HepG2 (cell line): Measurements from ENCODE around the gene VDAC2. TPM values are rescaled to one million over a fixed set of nuclear protein-coding genes. Genes with fewer than 3 reads are reported as not detected.
"Not testable (repeated sequence)": the region's sequence is repeated elsewhere in the genome, so short reads cannot be mapped to it uniquely, and the experiment has no call there.

ENCODE experiments used
- ATAC-seq: fragments of 200-7000 bp; cut with Tn5 transposase; 3 replicates; pipeline ENCODE4 v1.9.1; 2020; ENCODE audit warnings: mild to moderate bottlenecking, moderate library complexity
- BruUV-seq: library from RNA; stranded (reverse); fragments of 400-500 nt; replicated peaks from 2 replicates; lab custom pipeline; 2021; lab: Mats Ljungman, UMichigan
- CTCF ChIA-PET: fragments of 300-600 bp; formaldehyde crosslinking; extraction: SDS; loops from one replicate; lab custom pipeline; 2021; ENCODE audit warnings: low total read pairs, inconsistent platforms, low intra/inter-chr PET ratio; lab: Yijun Ruan, JAX
- POLR2A ChIA-PET: fragments of 350-600 bp; sonication (Branson Sonifier 250); formaldehyde crosslinking; loops from one replicate; lab custom pipeline; 2020; ENCODE audit warnings: antibody characterized with exemption, inconsistent platforms; lab: Yijun Ruan, JAX
- DNase-seq: peaks from one replicate; pipeline ENCODE4 v3.0.0-alpha.2; 2015; ENCODE audit warnings: low spot score
- FAIRE-seq: peaks from 3 replicates; lab custom pipeline; 2011; peaks lifted over from hg19 to GRCh38; lab: Jason Lieb, UNC
- H2AFZ ChIP-seq: one replicate; pipeline ENCODE4 v1.6.1; 2011; ENCODE audit warnings: low read length, inconsistent platforms
- H3K27ac ChIP-seq: fragments of 300-600 bp; 3 replicates; pipeline ENCODE4 v1.8.0; 2011; ENCODE audit warnings: mixed run types, mild to moderate bottlenecking, mixed read lengths, low read length, inconsistent platforms; ENCODE audit not compliant: insufficient read depth; ENCODE audit errors: extremely low read length
- H3K27me3 ChIP-seq, 2 experiments: fragments of 200-600 bp in 1 of 2; 2 replicates in 1 of 2; 3 replicates in 1 of 2; pipeline versions ENCODE4 v1.6.0 to v1.8.0; 2011; ENCODE audit warnings: low read length in 2 of 2, mild to moderate bottlenecking in 2 of 2, moderate library complexity in 2 of 2, inconsistent platforms in 1 of 2; ENCODE audit not compliant: insufficient read depth in 2 of 2, control insufficient read depth in 1 of 2
- H3K36me3 ChIP-seq, 2 experiments: fragments of 200-600 bp in 1 of 2; replicated peaks in 1 of 2; 2 replicates in 1 of 2; 3 replicates in 1 of 2; pipeline versions ENCODE4 v1.5.1 to v1.8.0; 2011; ENCODE audit warnings: low read length in 2 of 2, inconsistent platforms in 1 of 2; ENCODE audit not compliant: insufficient read depth in 2 of 2, control insufficient read depth in 1 of 2
- H3K4me1 ChIP-seq: 2 replicates; pipeline ENCODE4 v1.5.1; 2012; ENCODE audit warnings: low read length, inconsistent platforms; ENCODE audit not compliant: insufficient read depth
- H3K4me2 ChIP-seq: 2 replicates; pipeline ENCODE4 v1.6.0; 2011; ENCODE audit warnings: low read depth, low read length, inconsistent platforms
- H3K4me3 ChIP-seq, 3 experiments: fragments of 200-600 bp in 1 of 3; sonication (generic), shearing (Covaris generic) in 1 of 3; replicated peaks in 1 of 3; 2 replicates each; pipeline ENCODE4 v1.5.1; 2011 to 2016; ENCODE audit warnings: low read length in 3 of 3, inconsistent platforms in 2 of 3, low read depth in 2 of 3, mild to moderate bottlenecking in 2 of 3, control low read depth in 1 of 3, mixed read lengths in 1 of 3; ENCODE audit not compliant: insufficient read depth in 1 of 3
- H3K79me2 ChIP-seq: one replicate; pipeline ENCODE4 v1.6.1; 2011; ENCODE audit warnings: low read length, inconsistent platforms; ENCODE audit not compliant: insufficient read depth
- H3K9ac ChIP-seq: 2 replicates; pipeline ENCODE4 v1.6.0; 2011; ENCODE audit warnings: mild to moderate bottlenecking, low read depth, low read length, inconsistent platforms; ENCODE audit not compliant: insufficient read depth
- H3K9me3 ChIP-seq: 2 replicates; pipeline ENCODE4 v1.5.1; 2012; ENCODE audit warnings: mild to moderate bottlenecking, low read length
- H4K20me1 ChIP-seq: 2 replicates; pipeline ENCODE4 v1.6.0; 2011; ENCODE audit warnings: inconsistent platforms, mild to moderate bottlenecking, low read length, moderate library complexity; ENCODE audit not compliant: insufficient read depth
- ATF3 ChIP-seq: sonication (generic); formaldehyde crosslinking; IDR thresholded peaks from 2 replicates; pipeline ENCODE4 v1.4.0; 2020; ENCODE audit warnings: missing genetic modification reagents
- BORCS8-MEF2B ChIP-seq: sonication (generic); formaldehyde crosslinking; IDR thresholded peaks from 2 replicates; pipeline ENCODE4 v1.8.0; 2022; ENCODE audit warnings: mild to moderate bottlenecking, missing genetic modification reagents
- ETV6 ChIP-seq: sonication (generic); formaldehyde crosslinking; conservative IDR thresholded peaks from 2 replicates; pipeline ENCODE4 v1.4.0; 2020; ENCODE audit warnings: missing genetic modification reagents
- NCOA1 ChIP-seq: sonication (generic); formaldehyde crosslinking; IDR thresholded peaks from 2 replicates; pipeline ENCODE4 v1.9.0; 2021; ENCODE audit warnings: missing genetic modification reagents
- NFE2 ChIP-seq: sonication (generic); formaldehyde crosslinking; IDR thresholded peaks from 2 replicates; pipeline ENCODE4 v1.4.0; 2020; ENCODE audit warnings: missing genetic modification reagents
- RXRB ChIP-seq: IDR thresholded peaks from 2 replicates; pipeline ENCODE4 v1.6.1; 2016; ENCODE audit warnings: borderline replicate concordance, missing genetic modification reagents, missing compliant biosample characterization
- SAP130 ChIP-seq: IDR thresholded peaks from 2 replicates; pipeline ENCODE4 v1.6.1; 2016; ENCODE audit warnings: low read depth
- THRA ChIP-seq: sonication (generic); formaldehyde crosslinking; IDR thresholded peaks from 2 replicates; pipeline ENCODE4 v1.4.0; 2020; ENCODE audit warnings: missing genetic modification reagents, borderline replicate concordance
- ZNF788 ChIP-seq: sonication (generic); formaldehyde crosslinking; IDR thresholded peaks from 2 replicates; pipeline ENCODE4 v1.5.0; 2020; ENCODE audit warnings: mild to moderate bottlenecking, missing genetic modification reagents, borderline replicate concordance
- WGBS: methylation state at CpG from one replicate; pipeline ENCODE4 v1.1.6; 2017; ENCODE audit warnings: low lambda C conversion rate; 5-methylcytosine and 5-hydroxymethylcytosine counted together
- in situ Hi-C: cut with HindIII; loops from 2 replicates; pipeline ENCODE4 v1.10.0; 2017; ENCODE audit warnings: low pct_unique_long_range_greater_than_20kb; ENCODE audit not compliant: extremely low pct_ligation_motif_present
- intact Hi-C: fragments of 100-400 bp; cut with micrococcal nuclease; formaldehyde crosslinking; loops from one replicate; pipeline ENCODE4 v1.10.0; 2022; ENCODE audit not compliant: unreplicated experiment
- polyA plus RNA-seq, 8 experiments: library from polyadenylated mRNA; depleted of rRNA in 3 of 8; stranded (reverse) in 7 of 8; unstranded in 1 of 8; fragments of >200 nt; fragmentation: Illumina TruSeq in 4 of 8; extraction: Trizol in 4 of 8; gene quantifications; 2 replicates each; pipeline versions ENCODE4 v1.2.1 to v1.2.3, GENCODE V29; 2011 to 2016; ENCODE audit warnings: low read depth in 4 of 8, missing spikeins in 1 of 8, mixed read lengths in 1 of 8; ENCODE audit not compliant: insufficient read depth in 1 of 8
- total RNA-seq, 5 experiments: library from RNA; depleted of rRNA; stranded (reverse); fragments of >200 nt; fragmentation: Illumina TruSeq; extraction: Trizol; gene quantifications; 2 replicates each; pipeline ENCODE4 v1.2.3, GENCODE V29; 2016; ENCODE audit warnings: low read depth in 1 of 5

Gene VDAC2
- total and polyA plus RNA-seq, 2 of the 13 experiments (the other 11 are each of a cell fraction or from before 2014, with no cell fraction given), result 67.9 to 222 TPM

GRCh38 chr10:75201793-75202307 lies 8.7 kb upstream of the VDAC2 start (continued):
- TF ChIP-seq BORCS8-MEF2B, result no peak
- no peak for TF ChIP-seq NCOA1 (CRISPR knock-in tag)
- TF ChIP-seq ETV6, result no peak
- TF ChIP-seq ZNF788 (CRISPR knock-in tag), result no peak
- 0 out of 2 replicates have a peak, but pooled peaks have one; percentile 10 for TF ChIP-seq SAP130 (CRISPR knock-in tag)
- TF ChIP-seq ATF3 (CRISPR knock-in tag), result peak; percentile 54; the same call in 1 of the 2 replicates

- no TSS peak for BruUV-seq
- FAIRE-seq, result no peak
- 0% methylated on average over 1 of the region's 1 CpG for WGBS
- no peak overlapping the region for H3K4me3 ChIP-seq
- ChIA-PET POLR2A (interaction anchor here (1.8 to 2.2 kb wide), 2 partner anchors 9 to 14 kb away, joined by 8 to 9 read pairs; partner anchors contain the start of gene VDAC2), CTCF (no interaction called here)
- H3K9ac ChIP-seq, result no peak overlapping the region
- no peaks in the 10 kb centered on the region for H3K36me3 ChIP-seq
- peak; percentile 86 for ATAC-seq
- no peak for TF ChIP-seq NFE2 (CRISPR knock-in tag)
- 0 out of 2 replicates have a peak, but pooled peaks have one; percentile 15 for TF ChIP-seq RXRB
- TF ChIP-seq THRA (CRISPR knock-in tag), result peak; percentile 25; the same call in 1 of the 2 replicates
- TF ChIP-seq, all 625 proteins: peak for 2
- intact Hi-C loops, result no loop called here
- Histone ChIP-seq H4K20me1 (no peaks in the 10 kb centered on the region), H3K27ac (no peak overlapping the region), H2AFZ (no peak overlapping the region), H3K79me2 (no peaks in the 10 kb centered on the region), H3K4me1 (peaks cover 29% of the 10 kb centered on the region), H3K27me3 (no peaks in the 10 kb centered on the region), H3K9me3 (no peaks in the 10 kb centered on the region), H3K4me2 (0 out of 2 replicates have a peak overlapping the region, but pooled peaks have one; percentile 14)
- in situ Hi-C loops, result no loop called here
- DNase-seq, result peak; percentile 41
Measured at GRCh38 chr10:75202321-75203045, 8.1 kb upstream of the VDAC2 start.

- CTCF ChIA-PET, result not testable (repeated sequence)
Measured at GRCh38 chr10:75203046-75203620, 7.5 kb upstream of the VDAC2 start.

More at GRCh38 chr10:75203046-75203620, 7.5 kb upstream of the VDAC2 start:
- DNase-seq, H3K36me3 ChIP-seq, H3K79me2 ChIP-seq, FAIRE-seq, BruUV-seq, H3K9ac ChIP-seq, H3K27me3 ChIP-seq, H2AFZ ChIP-seq, in situ Hi-C loops, intact Hi-C loops, H3K27ac ChIP-seq, H4K20me1 ChIP-seq, H3K9me3 ChIP-seq, ATAC-seq, H3K4me3 ChIP-seq: not testable (repeated sequence)
- 78% methylated on average over 11 of the region's 11 CpGs for WGBS
- Histone ChIP-seq H3K4me1 (peaks cover 36% of the 10 kb centered on the region), H3K4me2 (0 out of 2 replicates have a peak overlapping the region, but pooled peaks have one; percentile 14)
- POLR2A ChIA-PET, result interaction anchor here (1.8 kb wide), 1 partner anchor 8 kb away, joined by 8 read pairs; the partner anchor contains the start of gene VDAC2
